HAP-1 (cell line): ENCODE results near the gene SCARB1.

Experiments
- DNase-seq, 2 experiments: peaks; one replicate each; pipeline ENCODE4 v3.0.0-alpha.2; 2016 to 2020; ENCODE audit warnings: low spot score in 2 of 2
- H3K27me3 ChIP-seq: fragments of 250-450 bp; sonication (Bioruptor Pico); 2 replicates; pipeline ENCODE4 v1.5.1; 2020; ENCODE audit warnings: low read depth, mild to moderate bottlenecking, moderate library complexity
- H3K36me3 ChIP-seq: fragments of 250-450 bp; sonication (Bioruptor Pico); replicated peaks from 2 replicates; pipeline ENCODE4 v1.5.1; 2020; ENCODE audit warnings: mild to moderate bottlenecking
- H3K4me1 ChIP-seq: fragments of 250-450 bp; sonication (Bioruptor Pico); 2 replicates; pipeline ENCODE4 v1.5.1; 2020; ENCODE audit warnings: mild to moderate bottlenecking
- H3K4me3 ChIP-seq: fragments of 250-450 bp; sonication (Bioruptor Pico); 2 replicates; pipeline ENCODE4 v1.5.1; 2020; ENCODE audit warnings: mild to moderate bottlenecking, moderate library complexity
- H3K9me3 ChIP-seq: fragments of 250-450 bp; sonication (Bioruptor Pico); 2 replicates; pipeline ENCODE4 v1.5.1; 2020; ENCODE audit warnings: mild to moderate bottlenecking, moderate library complexity
- in situ Hi-C: fragments of 300-500 bp; cut with MboI; formaldehyde crosslinking; loops from 3 replicates; pipeline ENCODE4 v1.14.3; 2020; ENCODE audit warnings: low sequenced_read_pairs, inconsistent platforms, mixed read lengths

Gene SCARB1

DNA sequence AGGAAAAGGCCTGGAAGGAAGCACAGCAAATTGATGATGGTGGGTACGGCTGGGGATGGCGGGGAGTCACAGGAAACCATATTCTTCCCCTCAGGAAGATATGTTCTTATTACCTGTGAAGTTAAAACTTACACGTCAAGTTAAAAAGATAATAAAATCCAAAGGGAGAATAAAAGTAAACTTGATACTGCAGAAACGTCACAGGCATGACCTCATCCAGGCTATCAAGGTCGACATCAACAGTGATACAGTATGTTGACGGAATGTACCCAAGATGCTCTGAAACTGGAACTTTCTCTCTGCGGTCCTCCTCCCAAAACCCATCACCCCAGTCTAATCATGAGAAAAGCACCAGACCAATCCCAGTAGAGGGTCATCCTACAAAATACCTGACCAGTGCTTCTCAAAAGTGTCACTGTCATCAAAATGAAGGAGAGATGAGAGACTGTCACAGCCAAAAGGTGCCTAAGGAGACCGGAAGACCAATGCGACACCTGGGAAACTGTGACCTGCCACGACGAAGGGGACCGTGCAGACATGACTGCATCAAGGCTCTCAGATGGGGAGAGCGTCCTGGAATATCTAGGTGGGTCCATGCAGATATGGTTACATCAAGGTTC is 74.6 kb downstream of the SCARB1 start:
- in situ Hi-C loops = no loop called here
- Histone ChIP-seq H3K27me3 (no peaks in the 10 kb centered on the region), H3K4me3 (no peak overlapping the region), H3K36me3 (peaks cover 64% of the 10 kb centered on the region), H3K9me3 (no peaks in the 10 kb centered on the region), H3K4me1 (no peaks in the 10 kb centered on the region)
- no peak for DNase-seq

DNA sequence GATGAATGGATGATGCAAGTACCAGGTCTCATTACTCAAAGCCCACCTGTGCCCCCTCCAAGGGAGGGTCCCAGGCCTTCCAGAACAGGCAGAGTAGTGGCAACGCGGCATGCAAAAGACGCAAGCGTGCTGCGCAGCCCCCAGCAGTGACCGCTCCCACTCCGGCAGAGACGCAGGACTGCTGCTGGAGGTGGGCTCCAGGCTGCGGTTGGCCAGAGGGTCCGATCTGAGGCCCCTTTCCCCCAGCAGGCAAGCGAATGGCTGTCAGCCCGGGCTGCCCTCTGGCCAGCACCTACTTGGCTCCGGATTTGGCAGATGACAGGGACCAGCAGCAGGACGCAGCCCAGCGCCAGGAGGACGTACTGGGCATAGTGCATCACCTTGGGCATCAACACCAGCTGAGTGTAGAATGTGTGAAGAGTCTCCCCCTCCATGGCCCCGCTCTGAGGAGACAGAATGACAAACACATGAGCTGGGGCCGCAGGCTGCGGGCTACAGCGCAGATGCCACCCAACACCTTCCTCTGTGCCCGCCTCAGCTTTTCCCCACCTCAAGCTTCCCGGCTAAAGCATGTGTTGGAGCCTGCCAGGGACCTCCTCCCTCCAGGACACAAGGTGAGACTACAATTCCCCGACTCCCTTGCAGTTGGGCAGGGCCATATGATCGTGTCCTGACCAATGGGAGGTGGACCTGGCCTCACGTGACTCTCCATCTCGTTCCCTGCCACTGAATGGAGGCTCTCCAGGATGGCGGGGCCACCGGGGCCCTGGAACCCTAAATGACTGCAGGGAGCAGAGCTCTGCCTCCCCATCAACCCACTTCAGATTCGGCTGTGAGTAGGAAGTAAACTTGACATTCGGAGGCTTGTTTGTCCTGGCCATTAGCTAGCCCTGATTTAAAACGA is 77.4 kb downstream of the SCARB1 start:
- H3K27me3 ChIP-seq = no peaks in the 10 kb centered on the region
- no peaks in the 10 kb centered on the region for H3K4me1 ChIP-seq
- H3K4me3 ChIP-seq = no peak overlapping the region
- DNase-seq = peak in 1 of 2 experiments; percentile 39
- H3K36me3 ChIP-seq = peaks cover 58% of the 10 kb centered on the region
- in situ Hi-C loops = no loop called here
- H3K9me3 ChIP-seq = no peaks in the 10 kb centered on the region

DNA sequence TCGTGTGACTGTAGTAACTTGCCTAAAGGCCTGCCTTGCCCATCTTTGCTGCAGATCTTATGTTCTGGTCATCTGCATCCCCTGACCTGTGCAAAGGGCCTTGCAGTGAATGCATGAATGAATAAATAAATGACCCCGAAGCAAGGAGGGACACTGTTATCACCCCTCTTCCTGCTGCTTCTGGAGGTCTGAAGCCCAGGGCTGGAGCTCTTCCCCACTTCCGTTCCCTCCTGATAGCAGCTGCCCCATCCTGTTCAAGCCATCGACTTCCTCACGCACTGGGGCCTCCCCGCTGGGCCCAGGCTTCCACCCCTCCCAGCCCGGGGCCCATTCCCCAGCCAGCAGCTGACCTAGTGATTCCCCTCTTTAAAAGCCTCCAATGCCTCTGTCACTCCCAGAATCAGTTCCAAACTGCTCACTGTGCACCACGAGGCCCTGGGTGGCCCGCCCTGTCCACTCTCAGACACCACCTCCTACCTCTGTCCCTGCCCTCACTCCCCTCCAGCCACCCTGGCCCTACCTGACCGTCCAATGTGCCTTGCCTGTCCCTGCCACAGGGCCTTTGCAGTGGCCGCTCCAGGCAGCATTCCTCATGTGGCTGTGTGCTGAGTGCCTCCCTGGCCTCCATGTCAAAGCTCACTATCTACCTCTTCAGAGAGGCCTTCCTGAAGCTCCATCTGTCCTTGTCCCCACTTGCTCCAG is 78.6 kb downstream of the SCARB1 start:
- Histone ChIP-seq H3K36me3 (peaks cover 48% of the 10 kb centered on the region), H3K9me3 (no peaks in the 10 kb centered on the region), H3K27me3 (no peaks in the 10 kb centered on the region), H3K4me3 (no peak overlapping the region), H3K4me1 (no peaks in the 10 kb centered on the region)
- no peak for DNase-seq
- in situ Hi-C loops = no loop called here

DNA sequence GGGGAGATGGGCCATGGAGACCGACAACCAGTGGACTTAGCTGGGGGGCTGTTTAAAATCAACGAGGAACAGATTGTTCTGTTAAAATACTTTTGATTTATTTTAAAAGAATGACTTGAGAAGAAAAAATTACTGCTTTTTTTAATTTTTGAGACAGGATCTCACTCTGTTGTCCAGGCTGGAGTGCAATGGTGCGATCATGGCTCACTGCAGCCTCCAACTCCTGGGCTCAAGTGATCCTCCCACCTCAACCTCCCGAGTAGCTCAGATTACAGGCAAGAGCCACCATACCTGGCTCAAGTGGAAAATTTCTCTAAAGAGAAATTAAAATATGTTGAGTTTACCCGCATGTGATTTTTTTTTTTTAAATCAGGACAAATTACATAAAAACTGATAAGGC is 80.6 kb downstream of the SCARB1 start:
- H3K9me3 ChIP-seq = no peaks in the 10 kb centered on the region
- DNase-seq = no peak
- no peaks in the 10 kb centered on the region for H3K27me3 ChIP-seq
- no peaks in the 10 kb centered on the region for H3K4me1 ChIP-seq
- peaks cover 42% of the 10 kb centered on the region for H3K36me3 ChIP-seq
- no peak overlapping the region for H3K4me3 ChIP-seq
- in situ Hi-C loops = no loop called here

DNA sequence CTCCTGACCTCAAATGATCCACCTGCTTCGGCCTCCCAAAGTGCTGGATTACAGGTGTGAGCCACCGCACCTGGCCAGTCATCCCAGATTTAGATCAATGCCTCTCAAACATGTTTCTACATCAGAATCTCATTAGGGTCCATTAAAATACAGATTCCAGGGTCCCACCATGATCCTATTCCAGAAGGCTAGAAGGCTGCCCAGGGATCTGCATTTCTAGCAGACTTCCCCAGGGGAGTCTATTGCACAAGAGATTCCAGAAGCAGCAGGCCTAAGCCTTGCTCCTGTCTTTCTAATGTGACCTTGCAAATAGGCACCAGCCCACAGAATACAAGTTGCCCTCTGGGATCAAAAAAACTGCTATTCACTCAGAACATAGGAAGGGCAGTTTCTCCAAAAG is 81.5 kb downstream of the SCARB1 start:
- Histone ChIP-seq H3K4me3 (no peak overlapping the region), H3K9me3 (no peaks in the 10 kb centered on the region), H3K36me3 (peaks cover 37% of the 10 kb centered on the region), H3K4me1 (no peaks in the 10 kb centered on the region), H3K27me3 (no peaks in the 10 kb centered on the region)
- DNase-seq = no peak
- in situ Hi-C loops = no loop called here

- H3K9me3 ChIP-seq = no peaks in the 10 kb centered on the region
- no peaks in the 10 kb centered on the region for H3K27me3 ChIP-seq
- peaks cover 4% of the 10 kb centered on the region; the same call in 1 of the 2 replicates for H3K4me1 ChIP-seq
- DNase-seq = no peak
- H3K36me3 ChIP-seq = peaks cover 26% of the 10 kb centered on the region
- no peak overlapping the region for H3K4me3 ChIP-seq
- in situ Hi-C loops = no loop called here
These were observed 82.6 kb downstream of the SCARB1 start for GRCh38 chr12:124780752-124781685.

DNA sequence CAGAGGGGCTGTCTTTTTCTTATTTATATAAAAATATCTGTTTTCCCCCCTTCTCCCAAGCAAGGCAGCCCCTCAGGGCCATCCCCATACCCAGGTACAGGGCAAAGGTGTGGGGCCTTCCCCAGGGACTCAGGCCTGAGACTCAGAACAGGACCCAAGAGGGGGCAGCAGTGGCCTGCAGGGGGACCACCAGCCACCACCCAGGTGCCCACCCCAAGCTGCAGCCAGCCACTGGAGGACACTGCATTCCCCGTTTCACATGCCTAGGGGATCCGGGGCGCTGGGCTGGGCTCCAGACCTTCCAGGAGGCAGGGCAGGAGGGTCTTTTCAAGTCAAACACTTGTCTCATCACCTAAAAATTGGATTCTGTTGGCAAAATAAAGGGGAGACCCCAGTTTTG is 83.3 kb downstream of the SCARB1 start:
- Histone ChIP-seq H3K9me3 (no peaks in the 10 kb centered on the region), H3K4me1 (peaks cover 6% of the 10 kb centered on the region; the same call in 1 of the 2 replicates), H3K36me3 (peaks cover 19% of the 10 kb centered on the region), H3K27me3 (no peaks in the 10 kb centered on the region), H3K4me3 (no peak overlapping the region)
- in situ Hi-C loops = no loop called here
- DNase-seq = no peak

GRCh38 chr12:124779161-124780141 is 84.2 kb downstream of the SCARB1 start:
- Histone ChIP-seq H3K27me3 (no peaks in the 10 kb centered on the region), H3K9me3 (no peaks in the 10 kb centered on the region), H3K4me3 (no peak overlapping the region), H3K4me1 (peaks cover 6% of the 10 kb centered on the region; the same call in 1 of the 2 replicates), H3K36me3 (peaks cover 10% of the 10 kb centered on the region)
- no peak for DNase-seq
- in situ Hi-C loops = no loop called here

GRCh38 chr12:124778411-124778810 is 85.3 kb downstream of the SCARB1 start:
- peaks cover 6% of the 10 kb centered on the region; the same call in 1 of the 2 replicates for H3K4me1 ChIP-seq
- peaks cover 4% of the 10 kb centered on the region for H3K36me3 ChIP-seq
- no peaks in the 10 kb centered on the region for H3K27me3 ChIP-seq
- in situ Hi-C loops = no loop called here
- no peak overlapping the region for H3K4me3 ChIP-seq
- DNase-seq = no peak
- H3K9me3 ChIP-seq = no peaks in the 10 kb centered on the region

DNA sequence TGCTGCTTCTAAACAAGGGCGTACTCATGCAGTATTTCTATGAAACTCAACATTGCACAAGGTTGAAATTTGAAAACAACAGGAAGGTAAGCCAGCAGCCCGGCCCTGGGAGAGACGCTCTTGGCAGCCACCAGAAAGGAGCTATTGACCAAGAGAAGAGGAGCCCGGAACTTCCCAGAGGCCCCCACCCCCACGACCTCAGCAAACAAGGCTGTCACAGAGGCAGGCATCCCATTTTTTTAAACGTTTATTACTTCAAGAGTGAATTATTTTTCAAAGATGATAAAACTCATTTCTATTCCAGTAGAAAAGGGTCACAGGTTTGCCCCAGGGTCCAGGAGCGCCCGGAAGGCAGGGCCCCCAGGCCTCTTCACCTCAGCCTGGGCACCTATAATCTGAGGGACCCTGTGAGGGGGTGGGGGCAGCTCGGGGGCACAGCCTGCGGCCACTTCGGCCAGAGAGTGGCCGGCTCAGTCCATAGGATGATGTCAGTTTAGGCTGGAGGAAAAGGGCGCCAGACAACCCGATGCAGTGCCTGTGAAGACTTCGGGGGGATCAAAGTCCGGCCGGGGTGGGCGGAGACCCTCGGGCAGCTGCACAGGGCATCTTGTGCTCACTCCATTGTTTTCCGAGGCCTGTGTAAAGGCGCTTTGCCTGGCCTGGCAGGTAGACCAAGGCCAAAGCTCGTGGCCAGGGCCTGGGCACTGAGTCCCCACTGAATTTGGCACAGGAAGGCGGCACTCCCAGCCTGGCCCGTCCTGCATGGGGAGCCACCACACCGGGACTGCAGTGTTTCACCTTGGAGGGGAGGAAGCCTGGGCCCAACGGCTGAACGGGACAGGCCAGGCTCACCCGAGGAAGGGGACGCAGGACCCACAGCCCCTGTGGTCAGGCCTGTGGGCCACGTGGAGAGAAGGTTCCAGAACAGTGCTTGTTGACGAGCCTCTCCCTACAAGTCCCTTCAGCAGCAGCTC is 86.0 kb downstream of the SCARB1 start:
- no peaks in the 10 kb centered on the region for H3K9me3 ChIP-seq
- H3K36me3 ChIP-seq = peaks cover 4% of the 10 kb centered on the region
- H3K4me1 ChIP-seq = peaks cover 6% of the 10 kb centered on the region; the same call in 1 of the 2 replicates
- no peak for DNase-seq
- in situ Hi-C loops = no loop called here
- no peak overlapping the region for H3K4me3 ChIP-seq
- H3K27me3 ChIP-seq = no peaks in the 10 kb centered on the region

DNA sequence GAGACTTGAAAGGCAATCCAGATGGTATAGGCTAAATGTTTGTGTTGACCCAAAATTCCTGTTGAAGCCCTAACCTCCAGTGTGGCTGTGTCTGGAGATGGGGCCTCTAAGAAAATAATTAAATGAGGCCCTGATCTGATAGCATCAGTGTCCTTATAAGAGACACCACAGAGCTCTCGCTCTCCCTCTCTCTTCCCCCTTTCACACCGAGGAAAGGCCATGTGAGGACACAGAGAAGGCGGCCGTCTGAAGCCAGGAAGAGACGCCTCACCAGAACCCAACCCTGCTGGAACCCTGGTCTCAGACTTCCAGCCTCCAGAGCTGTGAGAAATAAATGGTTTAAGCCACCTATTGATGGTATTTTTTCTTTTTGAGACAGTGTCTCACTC is 87.5 kb downstream of the SCARB1 start:
- Histone ChIP-seq H3K36me3 (no peaks in the 10 kb centered on the region), H3K27me3 (no peaks in the 10 kb centered on the region), H3K4me3 (no peak overlapping the region), H3K9me3 (no peaks in the 10 kb centered on the region), H3K4me1 (peaks cover 10% of the 10 kb centered on the region)
- no peak for DNase-seq
- in situ Hi-C loops = no loop called here
